ENCODE measurements around the gene PINK1.

Gene PINK1

GRCh38 chr1:20683614-20684013 is 50.4 kb downstream of the PINK1 start:
- no peak for FAIRE-seq

GRCh38 chr1:20684050-20684620 is 50.9 kb downstream of the PINK1 start:
- FAIRE-seq, result no peak

GRCh38 chr1:20684651-20685050 is 51.4 kb downstream of the PINK1 start:
- no peak for FAIRE-seq

- no peak for FAIRE-seq
Observed at GRCh38 chr1:20685099-20685662, 51.9 kb downstream of the PINK1 start.

- no peak for FAIRE-seq
Observed at GRCh38 chr1:20685741-20686140, 52.5 kb downstream of the PINK1 start.

- no peak for FAIRE-seq
Observed at GRCh38 chr1:20686883-20687725, 53.8 kb downstream of the PINK1 start.

GRCh38 chr1:20689645-20690056 is 56.4 kb downstream of the PINK1 start:
- no peak for FAIRE-seq

- no peak for FAIRE-seq
Observed at GRCh38 chr1:20691872-20692271, 58.6 kb downstream of the PINK1 start.

- no peak for FAIRE-seq
Observed at GRCh38 chr1:20693623-20694022, 60.4 kb downstream of the PINK1 start.

- no peak for FAIRE-seq
Observed at GRCh38 chr1:20695515-20695914, 62.3 kb downstream of the PINK1 start.

GRCh38 chr1:20696397-20697333 is 63.4 kb downstream of the PINK1 start:
- FAIRE-seq, result no peak

GRCh38 chr1:20697563-20697962 is 64.3 kb downstream of the PINK1 start:
- FAIRE-seq, result no peak

- FAIRE-seq, result no peak
Observed at GRCh38 chr1:20698195-20698910, 65.1 kb downstream of the PINK1 start.

- no peak for FAIRE-seq
Observed at GRCh38 chr1:20699558-20699957, 66.3 kb downstream of the PINK1 start.

- no peak for FAIRE-seq
Observed at GRCh38 chr1:20700636-20701215, 67.5 kb downstream of the PINK1 start.
